Tibial nerve (tissue), 4 donors: ENCODE measurements around the gene PHC2.

Experiments
- EP300 ChIP-seq, 2 donors: sonication (generic); formaldehyde crosslinking; IDR thresholded peaks; one replicate each; pipeline ENCODE4 v1.6.1; 2017; ENCODE audit warnings: antibody characterized with exemption in 2 of 2, mild to moderate bottlenecking in 1 of 2
- TF ChIP-seq, protein P1 (sequence below), 5 experiments: fragments of 200-600 bp in 3 of 5; fragments of 450-650 bp in 2 of 5; sonication (generic) in 3 of 5; IDR thresholded peaks; one replicate each; pipeline ENCODE4 v1.5.1; 2016 to 2019; ENCODE audit warnings: antibody characterized with exemption in 5 of 5, mild to moderate bottlenecking in 3 of 5, moderate library complexity in 2 of 5

DNA sequence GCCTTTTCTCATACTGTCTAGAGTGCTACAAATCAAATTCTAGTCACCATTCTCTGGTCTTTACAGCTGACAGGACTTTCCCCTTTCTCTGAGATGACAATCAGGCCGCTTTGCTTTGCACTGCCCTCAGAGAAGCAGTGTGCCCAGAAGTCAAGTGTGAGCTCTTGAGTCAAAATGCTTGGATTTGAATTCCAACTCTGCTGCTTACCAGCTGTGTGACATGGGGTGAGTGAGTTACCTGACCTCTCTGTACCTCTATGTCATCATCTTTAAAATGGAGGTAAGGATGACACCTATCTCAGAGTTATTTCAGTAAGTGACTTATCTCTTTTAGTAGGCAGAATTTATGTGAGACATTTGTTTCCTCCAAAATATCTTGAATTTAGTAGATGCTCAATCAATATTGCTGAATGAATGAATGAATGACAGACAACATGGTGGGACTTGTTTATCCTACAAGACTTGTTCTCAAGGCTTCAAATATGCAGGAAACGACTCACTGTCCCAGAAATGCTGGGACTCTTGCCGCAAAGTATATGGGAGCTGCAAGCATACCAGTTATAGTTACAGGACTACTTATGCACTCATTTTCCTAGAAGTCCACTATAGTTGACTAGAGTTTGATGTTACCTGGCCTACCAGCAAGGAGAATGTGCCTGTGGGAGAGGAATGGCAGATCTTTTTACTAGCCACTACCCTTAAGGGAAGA lies 71.9 kb downstream of the PHC2 start:
- TF ChIP-seq, protein P1, sequence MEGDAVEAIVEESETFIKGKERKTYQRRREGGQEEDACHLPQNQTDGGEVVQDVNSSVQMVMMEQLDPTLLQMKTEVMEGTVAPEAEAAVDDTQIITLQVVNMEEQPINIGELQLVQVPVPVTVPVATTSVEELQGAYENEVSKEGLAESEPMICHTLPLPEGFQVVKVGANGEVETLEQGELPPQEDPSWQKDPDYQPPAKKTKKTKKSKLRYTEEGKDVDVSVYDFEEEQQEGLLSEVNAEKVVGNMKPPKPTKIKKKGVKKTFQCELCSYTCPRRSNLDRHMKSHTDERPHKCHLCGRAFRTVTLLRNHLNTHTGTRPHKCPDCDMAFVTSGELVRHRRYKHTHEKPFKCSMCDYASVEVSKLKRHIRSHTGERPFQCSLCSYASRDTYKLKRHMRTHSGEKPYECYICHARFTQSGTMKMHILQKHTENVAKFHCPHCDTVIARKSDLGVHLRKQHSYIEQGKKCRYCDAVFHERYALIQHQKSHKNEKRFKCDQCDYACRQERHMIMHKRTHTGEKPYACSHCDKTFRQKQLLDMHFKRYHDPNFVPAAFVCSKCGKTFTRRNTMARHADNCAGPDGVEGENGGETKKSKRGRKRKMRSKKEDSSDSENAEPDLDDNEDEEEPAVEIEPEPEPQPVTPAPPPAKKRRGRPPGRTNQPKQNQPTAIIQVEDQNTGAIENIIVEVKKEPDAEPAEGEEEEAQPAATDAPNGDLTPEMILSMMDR (IDR thresholded peaks at IDR 0.05), result no peak
- no peak for TF ChIP-seq EP300 (IDR thresholded peaks at IDR 0.05)
